HG02610 (cell line): ENCODE measurements around the gene CHRM4.

Experiments used
- ATAC-seq: cut with Tn5 transposase; IDR thresholded peaks from one replicate; pipeline ENCODE4 v1.9.1; 2021; ENCODE audit warnings: mild to moderate bottlenecking, moderate library complexity; ENCODE audit not compliant: unreplicated experiment

Gene CHRM4

DNA sequence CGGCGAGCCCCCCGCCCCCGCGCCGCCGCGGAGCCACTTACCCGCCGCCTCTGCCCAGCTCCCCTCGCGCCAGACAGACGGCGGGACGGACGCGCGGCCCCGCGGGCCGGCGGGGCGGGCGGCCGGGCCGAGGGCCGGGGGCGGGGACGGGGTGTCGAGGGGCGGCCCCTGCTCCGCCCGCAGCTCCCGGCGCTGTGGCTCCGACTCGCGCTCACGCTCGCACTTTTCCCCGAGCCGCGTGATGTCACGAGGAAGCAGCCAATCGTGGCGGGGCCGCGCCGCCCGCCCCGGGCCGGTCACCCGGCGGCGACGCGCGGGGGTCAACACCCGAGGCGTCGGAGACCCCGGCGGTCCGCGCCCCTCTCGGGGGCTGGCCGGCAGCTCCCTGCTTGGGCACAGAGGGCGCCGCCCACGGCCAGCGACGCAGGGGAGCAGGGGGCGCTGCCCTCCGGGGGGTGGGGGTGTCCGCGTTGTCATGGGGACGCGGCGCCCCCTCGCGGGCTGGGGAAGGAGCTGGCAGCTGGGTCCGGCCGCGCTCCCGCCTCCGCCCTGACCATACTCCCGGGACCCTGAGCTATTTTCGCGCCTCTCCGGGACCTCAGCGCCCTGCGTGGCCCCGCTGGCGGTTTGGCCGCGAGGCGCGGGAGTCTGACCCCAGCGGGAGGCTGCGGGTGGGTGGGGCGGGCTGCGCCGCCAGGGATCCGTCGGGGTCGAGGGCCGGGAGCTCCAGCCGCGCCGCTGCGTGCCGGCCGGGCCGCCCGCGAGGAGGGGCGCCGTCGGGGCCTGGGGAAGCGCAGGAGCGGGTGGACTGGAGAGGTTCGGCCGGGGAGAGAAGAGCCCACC lies at the start of gene CHRM4:
CHRM4 (minus strand) TSS at position 199 of the 843 bp plus-strand sequence. CDS start 5,219 bp downstream, outside the sequence.
- no peak for ATAC-seq

DNA sequence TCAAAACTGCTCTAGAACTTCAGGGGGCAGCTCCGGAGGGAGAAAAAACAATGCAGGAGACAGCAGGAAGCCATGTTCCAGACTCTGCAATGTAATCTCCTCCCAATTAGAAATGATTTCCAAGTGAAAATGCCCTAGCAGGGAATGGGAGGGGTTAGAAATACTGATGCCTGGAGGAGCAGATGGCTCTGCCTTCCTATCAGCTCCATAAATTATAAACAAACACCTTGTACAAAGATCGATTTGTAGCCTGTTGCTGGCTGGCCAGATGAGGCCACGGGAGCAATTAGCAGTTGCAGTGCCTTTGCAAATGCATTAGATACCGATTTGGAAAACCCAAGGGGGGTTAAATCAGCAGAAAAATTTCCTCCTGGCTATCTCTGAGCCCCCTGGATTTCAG lies 46.6 kb upstream of the CHRM4 start:
- ATAC-seq, result no peak

DNA sequence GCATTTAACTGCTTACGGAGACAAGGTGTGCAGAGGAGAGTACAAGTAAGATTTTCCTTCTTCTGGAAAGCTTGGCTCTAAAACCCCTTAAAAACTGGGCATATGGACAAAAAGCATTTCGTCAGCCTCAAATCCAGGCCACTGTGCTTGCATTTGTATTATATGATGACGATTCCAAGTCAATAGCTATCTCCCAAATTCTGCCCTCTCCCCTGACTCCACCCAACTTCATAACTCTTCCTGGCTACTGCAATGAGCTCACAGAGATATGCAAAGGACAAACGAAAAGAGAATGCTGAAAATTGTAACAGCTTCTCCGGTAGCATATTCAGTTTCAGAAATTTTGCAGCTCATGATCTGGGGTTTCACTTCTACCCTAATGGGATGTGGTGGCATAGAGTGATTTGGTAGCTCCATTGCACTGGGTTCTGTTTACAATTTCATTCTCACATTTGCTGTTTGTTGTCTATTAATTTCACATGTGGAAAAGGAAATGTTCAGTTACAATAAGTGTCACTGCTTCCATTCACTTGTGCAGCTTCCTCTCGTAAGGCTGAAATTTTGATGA lies 45.6 kb upstream of the CHRM4 start:
- ATAC-seq, result no peak

DNA sequence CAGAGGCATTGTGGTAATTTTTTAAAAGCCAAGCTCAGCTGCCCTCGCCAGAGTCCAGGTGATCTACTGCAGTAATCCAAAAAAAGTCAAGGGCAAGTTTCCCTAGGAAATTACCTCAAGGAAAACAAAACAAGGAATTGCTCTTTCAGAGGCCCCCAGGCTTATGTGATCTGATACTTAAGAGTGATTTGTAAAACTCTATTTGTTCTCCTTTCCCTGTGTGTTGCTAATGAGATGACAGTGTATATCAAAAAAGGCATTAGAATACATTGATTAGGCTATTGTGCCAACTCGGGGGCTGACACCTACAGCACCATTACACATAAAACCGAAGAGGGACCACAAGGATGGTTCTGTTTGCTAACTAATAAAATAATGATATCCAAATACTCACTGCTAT lies 44.5 kb upstream of the CHRM4 start:
- no peak for ATAC-seq

DNA sequence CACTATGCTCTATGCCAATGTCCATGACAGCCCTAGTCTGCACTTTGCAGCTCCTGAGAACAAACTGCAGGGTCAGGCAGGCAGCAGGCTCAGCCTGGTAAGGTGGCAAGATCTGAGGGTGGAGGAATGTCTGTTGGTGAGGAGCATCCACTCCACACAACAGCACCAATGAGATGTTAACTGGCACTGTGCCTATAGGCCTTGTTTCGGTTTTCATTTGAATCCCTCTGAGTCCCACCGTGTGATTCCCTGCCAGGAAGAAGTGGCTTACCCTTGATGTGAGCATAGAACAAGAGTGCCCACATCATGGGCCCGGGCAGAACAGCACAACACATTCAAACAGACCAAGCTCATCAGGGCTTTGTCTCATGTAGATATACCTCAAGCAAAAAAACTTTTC lies 44.1 kb upstream of the CHRM4 start:
- ATAC-seq, result no peak

DNA sequence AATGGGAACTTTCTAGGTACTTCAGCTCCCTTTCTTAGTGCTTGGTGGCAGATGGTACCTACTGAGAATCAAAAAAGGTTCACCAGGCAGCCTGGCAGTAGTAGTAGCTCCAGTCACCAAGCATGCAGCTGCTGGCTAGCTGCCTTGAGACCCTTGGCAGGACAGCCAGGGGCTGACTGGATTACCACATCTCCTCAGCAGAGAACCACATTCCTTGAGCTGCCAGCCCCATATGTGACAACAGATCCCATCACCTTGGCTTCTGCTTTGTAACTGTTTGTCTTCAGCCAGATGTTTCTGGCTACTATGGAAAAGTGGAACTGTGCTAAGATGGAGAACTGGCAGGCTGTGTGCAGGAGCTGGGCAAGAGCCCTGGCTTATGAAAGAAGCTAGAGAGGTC lies 39.6 kb upstream of the CHRM4 start:
- no peak for ATAC-seq

DNA sequence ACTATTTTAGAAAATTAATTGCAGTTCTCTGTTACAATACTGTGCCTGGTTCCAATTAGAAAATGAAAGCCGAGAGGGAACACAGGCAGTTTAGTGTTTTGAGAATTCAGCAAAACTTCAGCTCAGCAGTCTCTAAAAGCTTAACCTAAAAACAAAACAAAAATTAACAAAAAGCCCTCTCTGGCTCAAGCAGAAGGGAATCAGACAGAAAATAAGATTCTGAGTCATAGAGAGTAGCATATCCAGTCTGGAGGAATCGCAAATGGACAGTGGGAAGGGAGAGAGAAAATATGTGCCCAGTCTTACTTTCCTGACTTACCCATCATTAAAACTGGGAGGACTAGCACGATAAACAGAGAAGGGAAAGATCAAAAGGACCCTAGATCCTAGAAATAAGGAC lies 38.1 kb upstream of the CHRM4 start:
- no peak for ATAC-seq

DNA sequence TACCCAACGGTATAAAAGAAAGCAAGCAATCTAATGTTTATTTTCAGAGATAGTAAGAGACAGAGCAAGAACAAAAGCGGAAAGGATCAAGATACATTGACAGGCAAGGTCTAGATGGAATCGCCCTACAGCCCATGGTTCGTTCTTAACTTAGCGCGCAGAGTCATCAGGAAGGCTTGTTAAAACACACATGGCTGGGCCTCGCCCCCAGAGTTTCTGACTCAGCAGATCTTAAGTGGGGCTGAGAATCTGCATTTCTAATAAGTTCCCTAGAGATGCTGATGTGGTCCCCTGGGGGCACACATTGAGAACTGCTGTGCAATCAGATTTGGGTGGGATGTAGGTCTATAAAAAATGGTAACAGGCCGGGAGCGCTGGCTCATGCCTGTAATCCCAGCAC lies 35.8 kb upstream of the CHRM4 start:
- ATAC-seq, result no peak

DNA sequence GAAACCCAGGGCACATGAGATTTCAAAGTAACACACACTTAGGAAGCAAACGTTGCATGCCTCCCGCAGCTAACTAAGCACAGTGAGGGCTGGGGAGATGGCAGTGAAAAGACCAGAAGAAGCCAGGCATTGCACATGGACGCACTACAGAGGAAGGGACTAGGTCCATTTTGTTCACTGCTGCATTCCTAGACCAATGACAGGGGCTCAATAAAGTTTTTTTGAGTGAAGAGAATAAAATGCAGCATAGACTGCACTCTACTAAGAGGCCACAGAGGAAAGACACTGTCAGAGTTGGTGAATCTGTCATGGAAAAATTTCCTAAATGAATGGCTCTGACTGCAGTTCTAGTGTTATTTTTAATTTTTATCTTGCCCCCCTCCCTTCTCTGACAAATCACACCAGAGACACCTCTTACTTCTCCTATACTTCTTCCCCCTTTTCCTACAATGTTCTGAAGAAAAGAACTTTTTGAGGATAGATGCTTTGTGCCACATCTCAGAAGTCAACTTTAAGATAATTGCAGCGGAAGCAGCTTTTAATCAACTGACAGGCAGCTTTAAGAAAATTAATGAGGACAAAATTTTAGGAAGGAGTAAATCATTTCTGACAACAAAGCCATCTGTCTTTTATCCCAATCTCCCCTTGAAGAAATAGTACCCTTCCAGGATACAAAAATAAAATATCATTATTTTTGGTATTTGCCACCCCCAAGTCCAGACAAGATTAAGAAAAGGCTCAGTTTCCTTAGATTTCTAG lies 34.8 kb upstream of the CHRM4 start:
- no peak for ATAC-seq

DNA sequence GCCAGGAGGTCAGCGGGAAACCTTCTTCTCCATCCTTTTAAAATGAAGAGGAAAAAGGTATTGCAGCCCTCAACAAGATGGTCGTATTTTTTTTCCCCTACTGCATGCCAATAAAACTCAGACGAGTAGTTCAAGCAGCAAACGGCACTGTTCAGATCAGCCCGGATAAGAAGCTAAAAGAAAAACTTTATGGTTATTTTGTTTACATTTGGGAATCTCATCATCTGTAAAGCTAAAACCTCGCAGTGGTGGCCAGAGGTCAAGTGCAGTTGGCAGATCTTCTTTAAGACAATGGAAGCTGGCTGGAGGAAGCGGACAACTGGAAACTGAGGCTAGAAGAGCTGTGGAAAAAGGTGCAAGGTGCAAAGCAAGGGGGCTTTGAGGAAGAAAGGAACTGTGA lies 31.0 kb upstream of the CHRM4 start:
- no peak for ATAC-seq

DNA sequence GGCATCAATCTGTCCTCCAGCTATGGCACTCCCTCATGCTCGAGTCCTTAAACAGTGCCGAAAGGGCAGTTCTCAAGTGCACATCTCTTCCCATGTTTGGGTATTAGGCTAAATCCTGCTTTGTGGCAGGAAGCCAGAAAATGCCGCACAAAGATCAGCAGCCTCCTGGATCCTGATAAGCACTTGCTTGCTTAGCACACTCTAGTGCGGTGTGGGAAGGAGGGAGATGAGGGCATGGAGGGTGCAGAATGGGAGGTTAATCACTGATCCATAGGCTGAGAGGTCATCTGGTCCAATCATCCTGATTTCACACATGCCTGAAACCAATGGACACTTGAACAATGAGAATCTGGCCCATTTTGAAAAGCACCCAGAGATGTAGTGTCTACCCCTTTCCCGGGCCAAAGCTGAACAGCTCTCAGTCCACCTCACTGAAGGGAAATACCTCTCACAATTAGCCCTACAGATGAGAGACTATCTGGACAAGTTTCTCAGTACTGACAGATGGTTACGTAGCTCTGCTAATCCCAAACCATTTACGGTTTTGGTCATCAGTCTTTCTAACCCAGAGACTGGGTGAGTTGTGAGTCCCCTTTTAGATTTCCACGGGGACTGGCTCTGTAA lies 29.8 kb upstream of the CHRM4 start:
- no peak for ATAC-seq

DNA sequence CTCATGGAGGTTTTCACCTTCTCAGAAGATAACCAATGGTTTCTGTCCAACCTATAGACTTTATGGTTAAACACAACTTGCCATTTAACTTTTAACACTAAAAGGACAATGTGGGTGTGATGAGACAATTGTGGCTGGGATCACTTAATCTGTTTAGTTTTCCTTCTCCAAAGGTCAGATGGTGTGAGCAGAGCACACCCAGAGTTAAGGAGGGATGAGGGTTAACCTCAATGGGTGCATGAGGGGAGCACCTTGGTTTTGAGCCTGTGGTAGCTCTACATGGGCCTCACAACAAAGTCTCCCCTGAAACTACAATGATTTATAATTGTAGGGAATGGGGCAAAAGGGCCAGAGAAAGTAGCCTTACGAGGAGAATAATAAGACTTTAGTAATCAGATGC lies 28.9 kb upstream of the CHRM4 start:
- ATAC-seq, result no peak

DNA sequence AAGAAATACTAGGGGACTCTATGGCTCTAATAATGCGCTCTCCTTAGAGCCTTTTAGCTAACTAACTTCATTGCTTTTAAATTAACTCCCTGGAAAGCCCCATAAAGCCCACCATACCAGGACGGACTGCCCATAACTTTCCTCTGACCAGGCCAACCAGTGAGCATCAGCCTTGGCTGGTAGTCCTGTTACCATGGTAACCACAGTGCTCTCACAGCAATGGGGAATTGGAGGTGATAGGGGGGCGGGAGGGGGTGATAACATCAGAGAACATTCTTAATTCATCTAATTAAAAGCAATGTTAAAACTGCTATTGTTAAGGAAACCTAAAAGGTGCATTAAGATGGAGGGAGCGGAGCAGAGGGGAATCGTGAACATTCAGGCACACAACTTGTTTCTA lies 27.2 kb upstream of the CHRM4 start:
- no peak for ATAC-seq

DNA sequence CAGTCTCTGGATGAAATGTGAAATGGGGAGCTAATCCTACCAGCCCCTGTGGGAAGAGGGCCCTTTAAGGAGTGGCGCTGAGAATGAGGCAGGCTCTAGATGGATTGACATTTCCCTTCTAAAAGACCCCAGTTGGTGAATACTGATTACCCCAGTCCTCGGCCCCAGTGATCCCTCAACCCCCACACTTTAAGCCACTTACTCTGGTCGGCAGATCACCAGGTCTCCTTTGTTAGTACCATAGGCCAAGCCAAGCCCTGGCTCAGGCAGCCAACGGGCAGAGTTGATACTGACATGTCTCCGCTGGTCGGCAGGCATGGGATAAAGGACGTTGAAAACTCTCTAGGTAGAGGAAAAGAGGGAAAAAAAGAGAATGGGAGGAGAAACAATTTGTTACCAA lies 26.1 kb upstream of the CHRM4 start:
- no peak for ATAC-seq

DNA sequence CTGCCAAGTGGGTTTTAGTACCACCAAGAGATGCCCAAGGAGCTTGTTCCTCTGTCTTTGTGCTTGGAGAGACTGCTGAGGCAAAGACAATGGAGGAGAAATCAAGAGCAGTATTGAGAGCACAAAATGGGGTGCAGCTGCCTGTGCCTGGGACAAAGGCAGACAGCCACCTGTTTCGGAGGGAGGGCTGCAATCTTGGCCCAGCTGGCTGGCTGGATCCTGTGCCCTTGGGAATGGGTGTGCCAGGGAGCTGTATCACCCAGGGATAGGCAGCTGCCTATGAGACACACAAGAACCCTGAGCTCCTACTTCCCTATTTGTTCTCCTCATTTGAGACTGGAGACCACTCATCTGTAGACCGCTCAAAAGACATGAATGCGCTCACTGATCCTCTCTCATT lies 23.3 kb upstream of the CHRM4 start:
- no peak for ATAC-seq

DNA sequence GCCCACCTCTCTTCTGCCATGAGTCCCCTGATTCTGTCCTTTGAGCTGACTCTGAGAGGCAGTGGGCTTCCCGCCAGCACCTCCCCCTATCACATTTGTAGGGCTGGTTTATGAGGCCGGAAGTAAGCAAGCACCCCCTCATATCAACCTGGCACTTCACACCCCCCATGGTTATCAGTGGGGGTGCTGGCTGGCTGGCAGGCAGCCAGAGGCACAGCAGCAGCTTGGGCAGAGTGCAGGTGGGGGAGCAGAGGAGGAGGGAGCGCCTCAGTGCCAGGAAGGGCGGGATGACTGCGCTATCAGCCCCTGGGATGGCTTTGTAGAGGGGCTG lies 22.9 kb upstream of the CHRM4 start:
- no peak for ATAC-seq

DNA sequence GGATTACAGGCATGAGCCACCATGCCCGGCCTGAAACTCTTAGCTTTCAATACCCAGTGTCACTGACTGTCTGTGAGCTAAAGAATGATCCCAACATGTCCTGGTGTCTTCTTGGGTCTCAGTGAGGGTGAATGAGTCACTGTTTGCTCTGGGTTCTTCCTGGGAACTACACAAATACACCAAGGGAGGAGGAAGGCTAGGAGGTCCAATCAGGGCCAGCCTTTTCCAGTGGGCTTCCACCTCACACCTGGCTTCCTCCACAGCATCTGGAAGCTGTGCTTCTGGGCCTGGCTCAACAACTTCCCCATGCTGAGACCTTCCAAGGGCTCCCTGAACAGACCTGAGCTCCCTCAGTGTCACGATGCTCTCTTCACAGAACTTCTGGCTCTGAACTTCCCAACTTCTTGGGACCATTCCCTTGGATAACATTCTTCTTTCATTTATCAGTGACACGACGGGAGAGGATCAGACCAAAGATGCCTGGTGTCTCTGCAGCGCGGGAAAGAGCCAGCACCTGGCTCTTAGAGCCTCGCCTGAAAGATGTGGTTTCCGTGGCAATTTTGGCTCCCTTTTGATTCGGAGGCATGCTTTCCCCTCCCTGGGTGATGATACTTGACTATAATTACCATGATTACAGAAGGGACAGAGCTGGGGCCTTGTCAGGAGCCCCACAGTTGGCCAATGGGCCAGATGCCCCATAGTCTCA lies 22.3 kb upstream of the CHRM4 start:
- ATAC-seq, result no peak

DNA sequence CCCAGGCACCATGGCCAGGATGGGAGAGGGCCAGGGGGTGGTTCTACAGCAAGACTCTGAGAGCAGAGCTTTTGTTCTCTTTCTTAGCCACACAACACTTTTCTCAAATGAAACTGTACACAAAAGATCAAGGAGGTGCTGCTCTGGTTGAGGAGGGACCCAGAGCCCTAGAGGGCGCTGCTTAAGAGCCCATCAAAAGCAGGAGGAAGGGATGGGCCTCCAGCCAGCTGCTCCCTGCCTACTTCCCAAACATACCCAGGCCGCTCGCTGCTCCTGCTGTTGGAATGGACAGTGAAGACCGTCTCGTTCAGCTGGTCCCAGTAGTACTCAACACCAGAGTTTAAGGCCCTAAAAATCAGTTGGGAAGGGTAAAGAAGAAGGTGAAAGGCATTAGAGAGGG lies 18.4 kb upstream of the CHRM4 start:
- no peak for ATAC-seq

DNA sequence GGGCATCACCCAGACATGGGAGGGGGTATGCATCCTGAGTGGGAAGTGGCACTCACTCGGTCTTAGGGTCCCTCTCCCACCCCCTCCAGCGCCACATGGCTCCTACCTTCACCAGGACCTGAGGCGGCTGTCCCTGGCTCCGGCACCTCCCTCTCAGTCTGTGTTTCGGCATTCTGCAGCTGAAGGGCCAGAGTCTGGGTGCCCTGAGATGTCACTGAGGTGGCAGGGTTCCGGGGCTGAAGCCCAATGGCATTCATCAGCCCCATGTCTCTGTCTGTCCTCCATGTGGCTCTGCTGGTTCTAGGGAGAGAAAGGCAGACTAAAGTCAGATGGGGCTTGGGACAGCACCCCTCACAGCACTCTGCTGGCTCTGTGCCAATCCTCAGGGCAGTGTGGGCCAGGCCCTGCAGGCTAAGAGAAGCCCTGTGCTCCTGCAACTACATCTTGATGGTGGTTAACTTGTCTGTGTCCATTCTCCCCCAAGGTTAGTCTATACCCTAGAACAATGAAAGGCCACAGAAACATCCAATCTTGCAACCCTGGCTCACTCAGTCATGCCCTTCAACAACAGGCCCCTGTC lies 16.9 kb upstream of the CHRM4 start:
- ATAC-seq, result no peak

DNA sequence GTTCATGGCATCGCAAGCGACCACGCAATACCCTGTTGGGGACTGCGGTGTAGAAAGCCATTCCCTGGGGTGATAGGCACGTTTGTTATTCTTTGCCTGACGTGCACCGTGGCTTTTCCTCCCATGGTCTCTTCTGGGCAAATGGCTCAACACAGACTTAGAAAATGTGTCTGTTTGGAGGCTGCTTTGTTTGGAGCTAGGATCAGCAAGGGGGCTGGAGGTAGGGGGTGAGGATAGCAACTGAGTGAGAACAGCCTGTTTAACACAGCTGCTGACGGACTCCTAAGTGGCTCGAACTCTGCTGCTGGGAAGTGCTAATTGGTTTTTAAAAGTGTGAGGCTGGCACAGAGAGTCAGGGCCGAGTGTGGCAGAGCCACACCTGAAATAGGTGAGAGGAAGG lies 16.1 kb upstream of the CHRM4 start:
- no peak for ATAC-seq
